NCI-H2196 (cell line): ENCODE measurements around the gene EXOC1L.
"Not testable (repeated sequence)": the region's sequence is repeated elsewhere in the genome, so short reads cannot be mapped to it uniquely, and the experiment has no call there.

Experiments used
- DNase-seq: peaks from one replicate; lab custom pipeline; 2025; ENCODE audit not compliant: unreplicated experiment; lab: John Stamatoyannopoulos, UW

Gene EXOC1L

DNA sequence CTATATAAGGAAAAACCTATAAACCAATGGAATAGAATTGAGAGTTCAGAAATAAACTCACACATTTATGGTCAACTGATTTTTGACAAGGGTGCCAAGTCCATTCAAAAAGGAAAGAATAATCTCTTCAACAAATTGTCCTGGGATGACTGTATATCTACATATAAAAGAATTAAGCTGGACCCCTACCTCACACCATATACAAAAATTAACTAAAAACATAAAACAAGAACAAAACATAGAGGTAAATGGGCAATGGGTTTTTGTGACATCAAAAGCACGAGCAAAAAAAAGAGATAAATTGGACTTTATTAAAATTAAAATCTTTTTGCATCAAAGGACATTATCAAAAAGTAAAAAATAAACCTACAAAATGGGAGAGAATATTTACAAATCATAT is 18.3 kb downstream of the EXOC1L start:
- DNase-seq = no peak

DNA sequence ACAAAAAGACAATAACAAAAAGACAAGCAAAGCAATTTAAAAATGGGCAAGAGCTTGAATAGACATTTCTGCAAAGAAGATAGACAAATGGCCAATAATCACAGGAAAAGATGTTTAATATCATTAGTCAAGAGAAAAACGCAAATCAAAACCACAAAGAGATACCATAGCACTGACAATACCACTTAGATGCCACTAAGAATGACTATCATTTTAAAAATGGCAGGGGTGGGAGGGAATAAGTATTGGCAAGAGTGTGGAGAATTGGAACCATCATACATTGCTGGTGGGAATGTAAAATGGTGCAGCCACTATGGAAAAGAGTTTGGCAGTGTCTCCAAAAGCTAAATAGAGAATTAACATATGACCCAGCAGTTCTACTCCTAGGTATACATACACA is 18.8 kb downstream of the EXOC1L start:
- DNase-seq = no peak

DNA sequence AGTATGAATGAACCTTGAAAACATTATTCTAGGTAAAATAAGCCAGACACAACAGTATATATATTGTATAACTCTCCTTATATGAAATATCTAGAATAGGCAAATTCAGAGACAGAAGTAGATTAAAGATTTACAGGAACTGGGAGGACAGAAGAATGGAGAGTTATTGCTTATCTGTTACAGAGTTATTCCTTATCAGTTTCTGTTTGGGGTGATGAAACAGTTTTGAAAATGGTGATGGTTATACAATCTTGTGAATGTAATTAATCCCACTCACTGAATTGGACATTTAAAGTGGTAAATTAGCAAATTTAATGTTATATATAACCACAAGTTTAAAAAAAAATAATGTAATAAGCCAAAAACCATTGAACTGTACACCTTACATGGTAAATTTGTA is 19.4 kb downstream of the EXOC1L start:
- DNase-seq = no peak

DNA sequence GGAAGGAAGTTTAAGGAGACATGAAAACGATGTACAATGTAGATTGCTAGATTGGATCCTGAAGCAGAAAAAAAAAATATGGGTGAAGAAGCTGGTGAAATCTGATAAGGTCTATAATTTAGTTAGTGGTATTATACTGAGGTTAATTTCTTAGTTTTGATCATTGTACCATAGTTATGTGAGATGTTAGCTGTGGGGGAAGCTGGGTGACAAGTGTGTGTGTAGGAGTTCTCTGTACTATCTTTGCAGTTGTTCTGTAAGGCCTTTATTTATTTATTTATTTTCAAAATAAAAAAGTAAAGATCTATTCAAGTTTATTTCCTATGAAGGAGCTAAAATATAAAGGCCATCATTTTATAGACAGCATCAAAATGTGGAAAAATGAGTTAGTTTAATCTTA is 21.4 kb downstream of the EXOC1L start:
- DNase-seq = no peak

DNA sequence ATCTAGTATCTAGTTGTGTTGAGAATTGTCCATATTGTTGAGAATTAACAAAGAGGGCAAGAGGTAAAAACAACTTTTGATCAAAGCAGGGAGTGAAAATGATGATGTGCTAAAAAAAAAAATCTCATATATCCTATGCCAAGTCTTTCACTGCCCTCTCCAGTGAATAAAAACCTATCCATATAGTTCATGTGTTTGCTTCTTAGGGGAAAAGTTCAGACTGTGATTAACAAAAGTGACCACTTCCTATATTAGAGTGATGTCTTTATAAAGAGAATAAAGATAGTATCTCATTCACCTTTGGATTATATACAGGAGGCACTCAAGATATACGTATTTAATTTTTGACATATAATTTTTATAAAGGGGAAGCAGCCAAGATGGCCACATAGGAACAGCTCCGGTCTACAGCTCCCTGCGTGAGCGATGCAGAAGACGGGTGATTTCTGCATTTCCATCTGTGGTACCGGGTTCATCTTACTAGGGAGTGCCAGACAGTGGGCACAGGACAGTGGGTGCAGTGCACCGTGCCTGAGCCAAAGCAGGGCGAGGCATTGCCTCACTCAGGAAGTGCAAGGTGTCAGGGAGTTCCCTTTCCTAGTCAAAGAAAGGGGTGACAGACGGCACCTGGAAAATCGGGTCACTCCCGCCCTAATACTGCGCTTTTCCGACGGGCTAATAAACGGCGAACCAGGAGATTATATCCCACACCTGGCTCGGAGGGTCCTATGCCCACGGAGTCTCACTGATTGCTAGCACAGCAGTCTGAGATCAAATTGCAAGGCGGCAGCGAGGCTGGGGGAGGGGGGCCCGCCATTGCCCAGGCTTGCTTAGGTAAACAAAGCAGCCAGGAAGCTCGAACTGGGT is 22.0 kb downstream of the EXOC1L start:
- not testable (repeated sequence) for DNase-seq

DNA sequence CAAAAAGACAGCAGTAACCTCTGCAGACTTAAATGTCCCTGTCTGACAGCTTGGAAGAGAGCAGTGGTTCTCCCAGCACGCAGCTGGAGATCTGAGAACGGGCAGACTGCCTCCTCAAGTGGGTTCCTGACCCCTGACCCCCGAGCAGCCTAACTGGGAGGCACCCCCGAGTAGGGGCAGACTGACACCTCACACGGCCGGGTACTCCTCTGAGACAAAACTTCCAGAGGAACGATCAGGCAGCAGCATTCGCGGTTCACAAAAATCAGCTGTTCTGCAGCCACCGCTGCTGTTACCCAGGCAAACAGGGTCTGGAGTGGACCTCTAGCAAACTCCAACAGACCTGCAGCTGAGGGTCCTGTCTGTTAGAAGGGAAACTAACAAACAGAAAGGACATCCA is 22.7 kb downstream of the EXOC1L start:
- not testable (repeated sequence) for DNase-seq

DNA sequence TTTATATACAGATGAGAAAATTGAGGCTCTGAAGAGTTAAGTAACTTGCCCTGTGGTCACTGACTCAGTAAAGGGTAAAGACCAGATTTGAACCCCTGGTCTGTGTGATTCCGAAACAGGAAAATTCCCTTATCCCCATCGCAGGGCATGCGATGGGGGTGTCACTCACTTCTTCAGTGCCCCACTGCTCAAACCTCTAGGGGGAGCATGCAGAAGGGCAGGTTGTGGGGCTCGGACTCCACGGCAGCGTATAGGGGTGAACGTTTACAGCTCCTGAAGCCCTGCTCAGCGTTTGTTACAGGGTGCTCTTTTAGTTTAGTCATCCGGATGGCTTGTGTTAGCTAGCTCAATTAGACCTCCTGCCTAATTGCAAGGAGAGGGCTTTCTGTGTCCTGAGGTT is 30.1 kb downstream of the EXOC1L start:
- no peak for DNase-seq

DNA sequence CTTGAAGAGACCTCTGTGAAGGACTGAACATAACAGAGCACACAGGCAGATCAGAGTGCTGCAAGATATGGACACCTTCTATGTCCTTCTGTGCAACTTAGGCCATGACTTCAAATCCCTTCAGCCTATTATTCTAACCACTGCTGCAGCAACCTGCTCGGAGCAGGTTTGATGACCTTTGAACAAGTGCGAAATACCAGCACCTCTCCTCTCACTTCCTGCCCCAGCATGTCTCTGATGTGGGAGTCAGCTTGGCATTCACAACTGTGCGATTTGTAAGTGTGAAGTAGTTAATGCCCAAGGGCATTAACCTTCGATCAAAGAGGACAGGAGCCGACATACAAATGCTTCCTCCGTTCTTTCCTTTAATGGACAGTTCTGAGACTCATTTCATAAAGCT is 32.3 kb downstream of the EXOC1L start:
- DNase-seq = no peak

DNA sequence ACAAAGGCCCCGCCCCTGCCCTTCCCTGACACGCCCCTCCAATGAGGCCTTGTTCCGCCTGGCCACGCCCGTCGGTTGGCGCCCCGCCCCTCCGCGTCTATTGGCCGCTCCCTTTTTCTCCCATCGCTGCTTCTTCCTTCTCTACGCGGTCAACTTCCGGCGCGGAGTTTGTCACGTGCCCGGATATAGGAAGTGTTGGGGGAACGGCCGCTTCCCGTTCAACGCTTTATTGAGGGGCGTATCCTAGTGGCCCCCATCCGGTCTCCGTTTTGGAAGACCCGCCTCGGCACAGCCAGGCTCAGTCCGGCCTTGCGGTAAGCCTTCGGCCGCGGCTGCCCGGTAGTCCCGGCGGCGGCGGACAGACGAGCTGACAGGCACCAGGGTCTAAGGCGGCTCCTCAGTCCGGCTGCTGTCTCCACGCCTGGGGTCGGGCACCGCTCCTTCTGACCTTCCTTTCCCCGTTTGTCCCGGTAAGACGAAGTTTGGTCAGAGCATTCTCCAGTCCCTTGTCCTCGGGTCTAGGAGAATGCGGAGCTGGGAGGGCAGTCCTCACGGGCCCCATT is 34.0 kb downstream of the EXOC1L start, which contains the start of gene EXOC1:
Gene EXOC1 (plus strand): TSS at position 165 of the 563 bp plus-strand sequence. CDS start 4,676 bp downstream, outside the sequence.
- DNase-seq = peak; percentile 81

DNA sequence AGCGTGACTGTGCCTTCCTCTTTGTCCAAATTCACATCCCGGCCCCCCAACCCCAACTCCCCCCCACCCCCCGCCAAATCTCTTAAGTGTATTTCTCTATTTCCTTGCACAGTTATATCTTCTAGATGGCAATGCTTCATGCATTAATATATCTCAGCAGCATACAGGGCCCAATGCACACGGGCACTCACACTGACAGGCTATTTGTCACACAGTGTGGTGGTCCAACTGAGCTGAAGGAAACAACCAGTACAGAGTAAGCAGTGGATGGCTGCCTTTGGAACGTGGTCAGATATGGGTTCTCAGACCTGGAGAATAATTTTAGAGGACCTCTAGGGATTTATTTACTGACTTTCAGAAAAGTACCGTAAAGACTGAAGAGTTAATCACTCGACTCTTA is 34.5 kb downstream of the EXOC1L start:
- no peak for DNase-seq

DNA sequence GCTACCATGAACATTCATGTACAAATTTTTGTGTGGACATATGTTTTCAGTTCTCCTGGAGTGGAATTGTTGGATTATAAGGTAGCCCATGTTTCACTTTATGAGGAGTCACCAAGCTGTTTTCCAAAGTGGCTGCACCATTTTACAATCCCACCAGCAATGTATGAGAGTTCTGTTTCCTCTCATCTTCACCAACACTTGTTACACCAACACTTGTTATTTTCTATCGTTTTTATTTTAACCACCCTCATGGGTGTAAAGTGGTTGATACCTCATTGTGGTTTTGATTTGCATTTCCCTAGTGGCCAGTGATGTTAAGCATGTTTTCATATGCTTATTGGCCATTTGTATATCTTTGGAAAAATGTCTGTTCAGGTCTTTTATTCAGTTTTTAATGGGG is 38.0 kb downstream of the EXOC1L start:
- DNase-seq = no peak

DNA sequence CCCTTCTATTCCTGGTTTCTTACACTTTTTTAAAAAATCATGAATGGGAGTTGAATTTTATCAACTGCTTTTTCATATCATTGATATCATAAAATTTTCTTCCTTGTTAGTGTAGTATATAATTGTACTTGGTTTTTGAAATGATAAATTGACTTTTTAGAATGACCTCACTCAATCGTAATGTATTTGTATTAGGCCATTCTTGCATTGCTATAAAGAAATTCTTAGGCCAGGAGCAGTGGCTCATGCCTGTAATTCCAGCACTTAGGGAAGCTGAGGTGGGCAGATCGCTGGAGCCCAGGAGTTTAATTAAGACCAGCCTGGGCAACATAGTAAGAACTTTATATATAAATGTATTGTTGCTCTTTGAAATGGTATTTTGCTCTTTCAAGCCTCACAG is 40.1 kb downstream of the EXOC1L start:
- no peak for DNase-seq

DNA sequence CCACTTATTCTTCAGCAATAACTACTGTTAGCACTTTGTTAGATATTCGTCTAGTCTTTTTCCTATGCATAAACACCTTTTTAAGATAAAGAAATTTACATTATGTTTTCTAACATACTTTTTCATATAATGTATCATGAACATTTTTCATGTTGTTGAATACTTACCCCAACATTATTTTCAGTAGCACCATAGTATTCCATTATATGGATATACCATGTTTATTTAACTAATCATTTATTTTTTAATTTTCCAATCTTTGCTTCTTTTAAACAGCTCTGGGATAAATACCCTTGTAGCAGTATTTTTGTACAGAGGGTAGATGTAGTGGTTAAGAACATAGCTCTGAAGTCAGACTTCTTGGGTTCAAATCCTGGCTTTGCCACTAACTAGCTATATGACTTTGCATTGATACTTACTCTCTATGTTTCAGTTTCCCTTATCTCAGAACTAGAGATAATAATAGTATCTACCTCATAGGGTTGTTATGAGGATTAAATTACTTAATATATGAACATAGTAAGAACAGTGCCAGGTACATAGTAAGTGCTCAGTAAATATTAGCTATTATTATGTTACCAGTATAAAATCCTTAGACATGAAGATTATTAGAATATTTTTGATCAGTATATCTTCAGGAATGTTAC is 45.1 kb downstream of the EXOC1L start:
- no peak for DNase-seq

DNA sequence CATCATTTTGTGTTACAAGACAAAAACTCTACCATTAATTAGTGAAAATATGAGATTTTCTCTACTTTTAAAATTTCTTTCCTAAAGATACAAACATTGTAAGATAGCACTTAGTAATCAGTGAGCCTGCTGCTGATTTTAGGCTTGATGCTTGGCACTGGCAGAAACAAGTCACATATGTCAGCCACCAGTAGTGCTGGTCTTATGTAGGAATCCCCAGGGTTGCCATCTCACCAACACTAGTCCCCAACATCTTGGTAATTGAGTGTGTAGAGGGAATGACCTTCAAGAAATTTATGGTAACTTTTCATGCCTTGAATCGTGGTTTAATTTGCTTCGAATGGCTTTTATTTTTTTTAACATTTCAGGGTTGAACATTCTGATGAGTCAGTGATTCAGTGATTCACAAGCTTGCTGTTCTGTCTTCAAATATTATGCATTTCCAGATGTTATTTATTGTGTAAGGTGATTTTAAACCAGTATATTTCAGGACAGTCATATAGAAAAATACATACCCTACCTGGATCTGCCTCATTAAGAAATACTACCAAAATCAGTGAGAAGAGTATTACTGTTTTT is 45.7 kb downstream of the EXOC1L start:
- no peak for DNase-seq

DNA sequence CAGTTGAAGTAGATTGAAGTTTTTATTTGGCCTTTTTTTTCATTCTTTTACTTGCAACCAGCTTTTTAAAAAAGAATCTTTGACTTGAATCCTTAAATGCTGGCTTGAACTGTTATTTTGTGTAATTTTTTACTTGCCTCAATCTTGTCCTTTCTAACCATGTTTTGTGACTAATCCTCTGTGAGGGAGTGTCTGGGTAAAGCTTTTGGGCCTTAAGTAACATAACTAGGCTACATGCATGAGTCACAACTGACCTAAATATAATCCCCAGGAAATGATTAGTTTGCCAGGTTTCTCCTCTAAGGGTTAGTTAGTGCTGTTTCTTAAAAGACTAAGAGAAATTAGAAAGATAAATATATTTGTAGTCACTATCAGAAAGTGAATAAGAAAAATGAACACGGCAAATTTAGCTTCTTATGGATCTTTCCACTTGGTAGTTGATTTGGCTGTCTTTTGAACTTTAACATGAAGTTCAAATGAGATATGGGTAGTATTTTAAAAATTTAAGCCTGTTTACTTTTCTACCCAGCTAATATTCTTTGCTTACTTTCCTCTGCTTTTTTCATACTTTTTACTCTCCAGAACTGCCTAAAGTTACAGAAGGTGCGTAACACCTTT is 46.8 kb downstream of the EXOC1L start:
- no peak for DNase-seq

DNA sequence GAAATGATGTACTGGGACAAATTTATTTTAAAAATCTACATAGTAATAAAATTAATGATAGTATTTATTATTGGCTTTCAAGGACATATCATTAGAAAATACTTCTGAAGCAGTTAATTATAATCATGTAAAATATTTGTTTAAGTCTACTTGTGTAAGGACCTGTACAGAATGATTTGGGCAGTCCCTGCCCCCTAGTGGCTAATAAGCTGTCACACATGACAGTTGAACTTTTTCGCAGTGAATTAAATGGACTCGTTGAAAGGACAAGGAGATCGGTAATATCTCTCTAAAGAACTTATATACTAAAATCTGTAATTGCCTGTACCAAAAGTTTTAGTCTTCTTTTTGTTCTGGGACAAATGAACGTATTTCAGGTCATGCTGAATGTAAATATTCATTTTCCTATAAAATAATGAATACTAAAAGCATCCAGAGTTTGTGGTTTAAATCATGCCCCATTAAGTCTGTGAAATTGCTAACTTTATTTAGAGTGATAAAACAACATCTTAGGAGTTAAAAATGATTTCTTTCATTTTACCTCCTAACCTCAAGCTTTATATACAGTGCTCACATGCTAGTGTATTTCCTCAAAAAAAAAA is 47.5 kb downstream of the EXOC1L start:
- peak; percentile 28 for DNase-seq

DNA sequence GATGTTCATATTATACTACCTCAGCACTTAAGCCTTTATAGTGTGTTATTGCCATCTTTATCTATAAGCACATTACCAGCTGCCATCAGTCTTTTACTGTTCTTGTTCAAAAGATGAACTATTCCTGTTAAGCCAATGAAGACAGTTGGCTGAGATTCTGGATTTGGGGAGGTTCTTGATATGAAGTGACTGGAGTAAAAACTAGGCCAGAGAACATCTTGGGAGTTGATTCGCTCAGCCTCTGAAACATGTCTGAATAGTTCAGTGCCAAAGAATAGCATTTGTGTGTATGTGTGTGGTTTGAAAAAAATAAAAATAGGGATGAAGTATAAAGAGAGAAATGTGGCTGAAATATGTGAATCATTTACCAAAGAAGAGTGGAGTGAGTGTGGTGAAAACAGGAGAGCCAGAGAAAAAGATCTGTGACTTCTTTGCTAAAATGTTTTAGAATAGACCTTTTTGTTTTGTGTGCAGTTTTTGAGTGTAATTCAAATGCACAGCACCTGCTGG is 49.0 kb downstream of the EXOC1L start:
- no peak for DNase-seq

DNA sequence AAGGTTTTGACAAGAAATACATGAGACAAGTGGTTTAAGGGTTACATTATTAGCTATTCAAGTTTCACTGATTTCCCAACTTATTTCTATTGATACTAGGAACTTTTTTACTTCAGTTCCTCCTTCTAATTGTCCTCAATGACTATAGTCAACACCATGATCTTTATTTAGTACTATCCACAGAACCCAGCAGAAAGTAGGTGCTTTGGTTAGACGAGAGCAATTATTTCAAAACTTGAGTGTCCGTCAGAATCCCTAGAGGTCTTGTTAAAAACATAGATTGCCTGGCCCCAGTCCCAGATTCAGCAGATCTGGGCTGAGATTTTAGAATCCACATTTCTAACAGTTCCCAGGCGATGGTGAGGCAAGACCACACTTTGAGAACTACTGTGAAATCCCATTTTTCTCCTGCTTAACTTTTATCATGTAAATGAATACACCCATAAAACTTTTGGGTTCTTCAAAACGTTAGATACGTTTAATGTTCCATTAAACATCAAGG is 51.8 kb downstream of the EXOC1L start:
- no peak for DNase-seq

DNA sequence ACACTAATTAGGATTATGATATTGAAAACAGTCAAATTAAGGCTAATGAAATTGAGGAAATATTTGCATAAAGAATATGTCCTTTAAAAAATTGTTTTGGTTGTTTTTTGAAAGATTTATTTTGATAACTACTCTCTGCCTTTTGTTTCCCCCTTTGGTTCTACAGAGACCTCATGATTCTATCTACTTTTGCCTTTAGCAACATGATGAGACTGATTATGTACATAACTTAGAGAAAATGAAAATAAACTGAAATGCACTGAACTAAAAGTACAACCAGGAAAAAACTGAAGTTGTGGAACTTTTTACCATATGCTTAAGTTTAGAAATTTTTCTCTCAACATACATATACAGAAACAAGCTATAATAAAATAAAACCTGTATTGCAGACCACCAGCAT is 55.2 kb downstream of the EXOC1L start:
- DNase-seq = no peak

DNA sequence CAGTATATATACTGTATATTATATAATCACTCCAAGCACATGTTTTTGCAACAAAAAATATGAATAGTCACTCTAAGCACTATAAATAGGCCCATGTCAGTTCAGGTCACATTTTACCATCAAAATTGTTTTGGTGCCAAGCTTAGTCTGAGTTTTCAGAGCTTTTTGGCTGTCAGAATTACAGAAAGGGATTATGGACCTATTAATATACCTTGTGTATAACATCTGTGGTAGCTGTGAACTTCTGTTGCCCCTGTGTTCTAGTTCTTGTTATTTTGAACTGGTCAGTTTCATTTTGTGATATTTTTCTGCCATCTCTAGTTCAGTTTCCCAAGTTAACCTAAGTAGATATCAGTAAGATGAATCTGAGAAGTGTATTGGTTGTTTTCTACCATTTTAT is 56.8 kb downstream of the EXOC1L start:
- no peak for DNase-seq

DNA sequence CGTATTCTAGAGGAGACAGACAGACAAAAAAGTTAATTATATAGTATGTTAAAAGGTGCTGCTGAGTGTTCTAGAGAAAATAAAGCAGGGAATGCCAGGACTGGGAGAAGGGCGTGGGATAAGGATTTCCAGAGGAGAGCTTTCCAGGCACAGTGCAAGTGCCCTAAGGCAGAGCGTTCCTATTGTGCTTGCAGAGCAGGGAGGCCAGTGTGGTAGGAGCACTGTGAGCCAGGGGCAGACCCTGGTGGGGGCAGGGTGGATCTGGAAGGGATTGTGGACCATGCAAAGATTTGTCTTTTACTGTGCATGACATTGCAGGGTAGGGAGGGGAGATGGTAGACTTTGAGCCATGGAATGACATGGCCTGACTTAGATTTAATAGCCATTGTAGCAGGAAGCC is 59.6 kb downstream of the EXOC1L start:
- DNase-seq = no peak
